DND-41 (cell line): ENCODE data around the gene ARL4A.

Experiments
- EZH2 ChIP-seq: IDR thresholded peaks from 3 replicates; pipeline ENCODE4 v1.6.1; 2012; ENCODE audit warnings: borderline replicate concordance, low read depth, mild to moderate bottlenecking, moderate library complexity, low read length, inconsistent platforms; ENCODE audit not compliant: severe bottlenecking
- TF ChIP-seq, protein P1 (sequence below): IDR thresholded peaks from 2 replicates; pipeline ENCODE4 v1.5.1; 2012; ENCODE audit warnings: borderline replicate concordance, low read length, moderate library complexity, mild to moderate bottlenecking; ENCODE audit not compliant: poor library complexity, severe bottlenecking; ENCODE audit errors: extremely low read depth

DNA sequence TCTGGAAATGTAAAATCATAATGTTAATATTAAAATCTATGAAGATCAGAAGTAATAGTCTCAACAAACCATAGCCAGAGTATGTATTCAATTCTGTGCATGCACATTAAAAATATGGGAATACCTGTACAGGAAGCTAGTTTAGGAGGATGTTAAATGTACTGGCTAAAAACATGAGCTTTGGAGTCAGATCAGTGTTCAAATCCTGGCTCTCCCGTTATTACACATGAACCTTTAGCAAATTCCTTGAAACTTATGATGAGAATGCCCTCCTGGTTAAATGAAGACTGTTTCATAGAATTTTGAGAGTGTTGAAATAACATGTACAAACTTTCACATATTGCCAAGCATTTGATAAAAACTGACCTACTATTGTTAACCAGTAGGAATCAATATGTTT is 4.6 kb downstream of the ARL4A start:
- no peak for TF ChIP-seq EZH2
- TF ChIP-seq, protein P1, sequence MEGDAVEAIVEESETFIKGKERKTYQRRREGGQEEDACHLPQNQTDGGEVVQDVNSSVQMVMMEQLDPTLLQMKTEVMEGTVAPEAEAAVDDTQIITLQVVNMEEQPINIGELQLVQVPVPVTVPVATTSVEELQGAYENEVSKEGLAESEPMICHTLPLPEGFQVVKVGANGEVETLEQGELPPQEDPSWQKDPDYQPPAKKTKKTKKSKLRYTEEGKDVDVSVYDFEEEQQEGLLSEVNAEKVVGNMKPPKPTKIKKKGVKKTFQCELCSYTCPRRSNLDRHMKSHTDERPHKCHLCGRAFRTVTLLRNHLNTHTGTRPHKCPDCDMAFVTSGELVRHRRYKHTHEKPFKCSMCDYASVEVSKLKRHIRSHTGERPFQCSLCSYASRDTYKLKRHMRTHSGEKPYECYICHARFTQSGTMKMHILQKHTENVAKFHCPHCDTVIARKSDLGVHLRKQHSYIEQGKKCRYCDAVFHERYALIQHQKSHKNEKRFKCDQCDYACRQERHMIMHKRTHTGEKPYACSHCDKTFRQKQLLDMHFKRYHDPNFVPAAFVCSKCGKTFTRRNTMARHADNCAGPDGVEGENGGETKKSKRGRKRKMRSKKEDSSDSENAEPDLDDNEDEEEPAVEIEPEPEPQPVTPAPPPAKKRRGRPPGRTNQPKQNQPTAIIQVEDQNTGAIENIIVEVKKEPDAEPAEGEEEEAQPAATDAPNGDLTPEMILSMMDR, result no peak
